Subcutaneous preadipocyte (primary cell): Measurements from ENCODE around the gene SRP9. TPM values are rescaled to one million over a fixed set of nuclear protein-coding genes. Genes with fewer than 3 reads are reported as not detected.

Experiments
- small RNA-seq: library from RNA; depleted of rRNA; stranded (forward); fragments of <200 nt; gene quantifications from one replicate; pipeline ENCODE3, GENCODE V24; 2012
- total RNA-seq: library from RNA; depleted of rRNA; stranded (reverse); fragments of >200 nt; gene quantifications from 2 replicates; pipeline ENCODE4 v1.2.3, GENCODE V29; 2012

The SRP9 gene, protein sequence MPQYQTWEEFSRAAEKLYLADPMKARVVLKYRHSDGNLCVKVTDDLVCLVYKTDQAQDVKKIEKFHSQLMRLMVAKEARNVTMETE
- 160 and 169 TPM in 2 replicates for total RNA-seq

DNA sequence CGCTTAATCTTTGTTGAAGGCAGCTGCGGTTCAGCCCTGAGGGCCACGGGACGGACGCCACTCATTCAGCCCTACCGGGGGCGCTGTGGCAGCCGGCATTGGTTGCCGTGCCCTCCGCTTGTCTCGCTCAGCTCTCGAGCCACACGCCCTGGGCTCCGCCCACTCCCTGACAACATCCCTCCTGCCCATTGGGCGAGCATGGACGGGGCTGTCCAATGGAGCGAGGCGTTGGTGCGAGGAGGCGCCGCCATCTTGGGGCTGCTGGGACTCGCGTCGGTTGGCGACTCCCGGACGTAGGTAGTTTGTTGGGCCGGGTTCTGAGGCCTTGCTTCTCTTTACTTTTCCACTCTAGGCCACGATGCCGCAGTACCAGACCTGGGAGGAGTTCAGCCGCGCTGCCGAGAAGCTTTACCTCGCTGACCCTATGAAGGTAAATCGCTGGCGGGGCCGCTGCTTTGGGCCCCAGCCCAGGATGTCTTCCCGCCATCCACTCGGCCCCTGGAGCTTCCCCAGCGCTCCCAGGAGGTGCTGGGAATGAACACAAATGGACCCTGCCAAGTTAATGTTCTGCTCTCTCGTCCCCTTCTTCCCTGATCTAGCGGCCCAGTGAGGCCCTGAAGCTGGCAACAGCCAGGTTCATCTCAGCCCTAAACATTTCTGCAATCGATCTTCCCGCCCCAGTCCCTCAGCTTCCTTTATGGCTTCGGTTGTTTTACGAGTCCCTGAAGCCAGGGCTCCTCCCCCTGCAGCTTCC is at the start of gene SRP9:
SRP9 (plus strand) TSS at position 244 of the 754 bp plus-strand sequence; CDS start at position 359, 115 bp downstream.

DNA sequence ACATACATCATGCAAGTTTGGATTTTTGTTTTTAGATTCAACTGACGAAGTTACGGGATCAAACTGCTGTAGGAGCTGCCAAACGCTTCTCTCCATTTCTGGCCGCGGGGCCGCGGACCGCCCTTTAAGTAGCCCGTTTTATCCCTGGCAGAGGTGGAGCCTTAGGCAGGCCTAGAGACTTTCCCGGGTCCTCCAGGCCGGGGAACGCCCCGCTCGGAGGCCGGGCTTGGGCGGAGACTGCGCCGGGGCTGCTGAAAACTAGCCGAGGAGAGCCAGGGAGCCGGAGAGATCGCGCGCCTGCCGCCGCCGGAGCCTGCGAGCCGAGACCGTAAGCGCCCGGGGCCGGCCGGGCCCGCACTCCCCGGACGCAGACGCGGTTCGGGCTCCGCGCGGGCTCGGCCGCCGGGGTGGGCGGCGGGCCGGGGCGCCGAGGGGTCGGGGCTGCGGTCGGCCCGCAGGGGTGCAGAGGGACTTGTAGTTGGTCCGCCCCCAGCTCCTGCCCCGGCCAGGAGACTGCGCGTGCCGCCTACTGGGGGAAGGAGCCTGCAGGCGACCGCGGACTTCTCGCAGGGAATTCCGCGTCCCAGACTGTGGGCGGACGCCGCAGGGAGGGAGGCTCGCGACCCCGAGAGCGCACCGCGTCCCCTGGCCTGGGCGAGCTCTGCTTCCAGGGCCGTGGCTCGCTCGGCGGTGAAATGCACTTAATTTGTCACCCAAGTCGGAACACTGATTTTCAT is 32.4 kb downstream of the SRP9 start, which contains the start of gene EPHX1:
EPHX1 (plus strand) TSS at position 283 of the 737 bp plus-strand sequence. CDS start 18,606 bp downstream, outside the sequence.

Small RNAs within 50 kb of the gene (small RNA-seq; reads per million reads assigned to genes)
- not detected for gene RNU6-1304P

Other genes with a start within 250 kb of the SRP9 start
- 54.0 and 70.0 TPM in 2 replicates for gene ENAH, start 124.7 kb upstream of the SRP9 start, total RNA-seq
- gene EPHX1, start 32.3 kb downstream of the SRP9 start, total RNA-seq, result 26.0 and 41.2 TPM in 2 replicates
- 15.1 and 28.2 TPM in 2 replicates for gene TMEM63A, start 104.6 kb downstream of the SRP9 start, total RNA-seq
- not detected in 2 replicates for gene LEFTY1, start 111.3 kb downstream of the SRP9 start, total RNA-seq
- gene PYCR2, start 146.4 kb downstream of the SRP9 start, total RNA-seq, result 22.0 and 32.8 TPM in 2 replicates
- gene LEFTY2, start 163.4 kb downstream of the SRP9 start, total RNA-seq, result not detected in 2 replicates
- 11.0 and 16.6 TPM in 2 replicates for gene SDE2, start 221.5 kb downstream of the SRP9 start, total RNA-seq